GM19043 (cell line): ENCODE data around the gene SLC25A26.

Experiments
- ATAC-seq: cut with Tn5 transposase; IDR thresholded peaks from one replicate; pipeline ENCODE4 v1.9.1; 2021; ENCODE audit warnings: low read depth; ENCODE audit not compliant: unreplicated experiment

Gene SLC25A26

GRCh38 chr3:66425032-66425431 lies 204.2 kb downstream of the SLC25A26 start:
- no peak for ATAC-seq

- ATAC-seq = no peak
These were observed 204.8 kb downstream of the SLC25A26 start for GRCh38 chr3:66425576-66426114.

- no peak for ATAC-seq
These were observed 205.3 kb downstream of the SLC25A26 start for GRCh38 chr3:66426135-66426534.

- no peak for ATAC-seq
These were observed 206.6 kb downstream of the SLC25A26 start for GRCh38 chr3:66427352-66427751.

- ATAC-seq = no peak
These were observed 207.2 kb downstream of the SLC25A26 start for GRCh38 chr3:66427951-66428474.
